ENCODE results near the gene TRIM9.
"Not testable (repeated sequence)": the region's sequence is repeated elsewhere in the genome, so short reads cannot be mapped to it uniquely, and the experiment has no call there.

Gene TRIM9

GRCh38 chr14:50957296-50957695, 137.6 kb downstream of the TRIM9 start:
- H3K4me3 ChIP-seq (ENCODE audit: low read depth, low read length): no peak overlapping the region
- no peak for TF ChIP-seq CTCF (IDR thresholded peaks at IDR 0.05; ENCODE audit: borderline replicate concordance, insufficient read depth, low read depth, low read length)

- H3K4me3 ChIP-seq (ENCODE audit: low read depth, low read length): not testable (repeated sequence)
These were observed 138.5 kb downstream of the TRIM9 start for GRCh38 chr14:50956421-50956820.

- H3K4me3 ChIP-seq (ENCODE audit: low read depth, low read length): no peak overlapping the region
- 0 out of 2 replicates have a peak, but pooled peaks have one; percentile 8 for TF ChIP-seq CTCF (IDR thresholded peaks at IDR 0.05; ENCODE audit: borderline replicate concordance, insufficient read depth, low read depth, low read length)
These were observed 139.4 kb downstream of the TRIM9 start for GRCh38 chr14:50955373-50956043.

GRCh38 chr14:50954811-50955372, 140.0 kb downstream of the TRIM9 start:
- no peak overlapping the region for H3K4me3 ChIP-seq (ENCODE audit: low read depth, low read length)
- peak; percentile 45; the same call in 1 of the 2 replicates for TF ChIP-seq CTCF (IDR thresholded peaks at IDR 0.05; ENCODE audit: borderline replicate concordance, insufficient read depth, low read depth, low read length)

- H3K4me3 ChIP-seq (ENCODE audit: low read depth, low read length): no peak overlapping the region
- TF ChIP-seq CTCF (IDR thresholded peaks at IDR 0.05; ENCODE audit: borderline replicate concordance, insufficient read depth, low read depth, low read length): no peak
These were observed 141.4 kb downstream of the TRIM9 start for GRCh38 chr14:50953502-50953901.

- no peak overlapping the region for H3K4me3 ChIP-seq (ENCODE audit: low read depth, low read length)
- no peak for TF ChIP-seq CTCF (IDR thresholded peaks at IDR 0.05; ENCODE audit: borderline replicate concordance, insufficient read depth, low read depth, low read length)
These were observed 143.9 kb downstream of the TRIM9 start for GRCh38 chr14:50951032-50951431.

GRCh38 chr14:50948205-50948604, 146.7 kb downstream of the TRIM9 start:
- TF ChIP-seq CTCF (IDR thresholded peaks at IDR 0.05; ENCODE audit: borderline replicate concordance, insufficient read depth, low read depth, low read length): no peak
- no peak overlapping the region for H3K4me3 ChIP-seq (ENCODE audit: low read depth, low read length)

Data from GM12875 (cell line).